NCI-H345 treated with DMSO at 0.1 percent for 48 hours (cell line): ENCODE measurements around the gene CST4.
"Not testable (repeated sequence)": the region's sequence is repeated elsewhere in the genome, so short reads cannot be mapped to it uniquely, and the experiment has no call there.

Experiments used
- DNase-seq: peaks from one replicate; lab custom pipeline; 2025; ENCODE audit not compliant: unreplicated experiment; lab: John Stamatoyannopoulos, UW

The CST4 gene

DNA sequence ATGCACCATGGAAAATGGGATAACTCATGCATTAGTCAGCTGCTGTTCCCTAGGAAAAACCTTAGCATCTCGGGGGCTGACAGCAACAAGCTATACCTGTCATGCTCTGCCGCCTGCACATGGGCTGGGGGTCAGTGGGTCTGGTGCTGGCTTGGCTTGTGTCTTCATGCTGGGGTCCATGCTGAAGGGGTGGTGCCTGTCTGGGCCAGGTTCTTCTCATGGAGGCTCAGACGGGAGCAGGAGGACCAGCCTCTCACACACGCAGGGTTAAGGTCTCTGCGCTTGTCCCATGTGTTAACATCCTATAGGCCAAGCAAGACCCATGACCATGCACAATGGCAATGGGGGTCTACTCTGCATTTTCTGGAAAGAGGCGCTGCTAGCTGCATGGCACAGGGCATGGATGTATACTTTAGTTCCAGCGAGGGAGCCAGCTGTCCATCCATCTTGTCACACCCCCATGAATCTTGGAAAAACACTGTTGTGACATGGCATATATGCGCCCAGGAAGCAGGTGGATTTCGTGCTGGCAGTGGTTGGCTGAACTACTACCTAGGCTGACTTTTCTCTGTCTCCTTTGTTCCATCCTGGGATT is 26.5 kb downstream of the CST4 start:
- DNase-seq, result no peak

DNA sequence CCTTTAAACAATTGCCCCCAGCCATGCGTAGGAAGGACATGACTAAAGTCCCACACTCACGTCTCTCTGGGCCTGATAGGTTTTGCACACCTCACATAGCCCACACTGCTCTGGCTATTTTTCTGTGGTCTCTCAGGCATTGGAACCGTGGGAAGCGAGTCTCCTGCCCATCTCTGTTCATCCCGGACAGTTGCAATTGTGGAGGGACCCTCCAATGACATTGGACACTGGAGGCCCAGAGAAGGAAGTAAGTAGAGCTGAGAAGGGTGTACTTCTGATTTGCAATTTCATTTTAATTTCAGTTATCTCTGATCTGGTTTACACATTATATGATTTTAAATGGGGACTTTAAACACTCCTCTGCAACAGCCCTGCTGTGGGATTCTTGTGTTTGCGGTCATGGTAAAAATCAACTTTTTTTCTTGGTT is 27.8 kb downstream of the CST4 start:
- no peak for DNase-seq

DNA sequence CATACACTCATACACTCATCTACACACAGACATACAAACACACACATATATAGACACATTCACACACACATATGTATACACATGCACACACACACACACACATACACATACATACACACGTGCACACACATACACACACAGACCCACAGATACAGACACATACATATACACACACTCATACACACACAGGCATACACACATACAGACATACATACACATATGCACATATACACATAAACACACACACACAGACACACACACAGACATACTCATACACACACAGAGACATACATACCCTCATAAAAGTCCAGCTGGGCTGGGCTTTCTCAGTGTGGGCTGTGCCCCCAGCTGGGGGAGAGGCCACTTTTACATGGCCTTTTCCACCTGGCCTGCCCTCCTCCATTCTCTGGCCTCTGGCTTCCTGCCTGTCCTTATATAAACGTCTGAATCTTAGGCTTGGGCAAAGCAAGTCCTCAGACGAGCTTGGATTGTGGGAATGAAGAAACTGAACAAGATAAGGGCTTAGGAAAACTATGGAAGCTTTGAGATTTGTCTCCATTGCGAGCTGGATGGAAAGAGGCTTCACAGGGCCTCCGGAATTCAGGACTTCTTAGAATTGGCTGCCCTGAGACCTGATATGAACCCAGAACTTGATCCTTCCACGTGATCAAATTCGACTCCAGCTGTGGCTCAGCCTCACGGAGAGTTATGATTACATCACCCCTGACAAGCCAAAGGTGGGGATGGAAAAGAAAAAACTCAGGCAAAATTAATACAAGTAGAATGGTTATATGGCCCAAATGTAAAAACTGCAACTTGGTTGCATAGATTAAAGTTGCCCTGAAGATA is 28.6 kb downstream of the CST4 start:
- DNase-seq, result no peak

DNA sequence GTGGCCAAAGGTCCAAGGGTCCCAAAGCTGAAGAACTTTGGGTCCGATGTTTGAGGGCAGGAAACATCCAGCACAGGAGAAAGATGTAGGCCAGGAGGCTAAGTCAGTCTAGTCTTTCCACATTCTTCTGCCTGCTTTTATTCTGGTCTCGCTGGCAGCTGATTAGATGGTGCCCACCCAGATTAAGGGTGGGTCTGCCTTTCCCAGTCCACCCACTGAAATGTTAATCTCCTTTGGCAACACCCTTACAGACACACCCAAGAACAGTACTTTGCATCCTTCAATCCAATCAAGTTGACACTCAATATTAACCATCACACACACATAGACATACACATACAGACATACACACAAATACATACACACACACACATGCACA is 29.2 kb downstream of the CST4 start:
- DNase-seq, result not testable (repeated sequence)

DNA sequence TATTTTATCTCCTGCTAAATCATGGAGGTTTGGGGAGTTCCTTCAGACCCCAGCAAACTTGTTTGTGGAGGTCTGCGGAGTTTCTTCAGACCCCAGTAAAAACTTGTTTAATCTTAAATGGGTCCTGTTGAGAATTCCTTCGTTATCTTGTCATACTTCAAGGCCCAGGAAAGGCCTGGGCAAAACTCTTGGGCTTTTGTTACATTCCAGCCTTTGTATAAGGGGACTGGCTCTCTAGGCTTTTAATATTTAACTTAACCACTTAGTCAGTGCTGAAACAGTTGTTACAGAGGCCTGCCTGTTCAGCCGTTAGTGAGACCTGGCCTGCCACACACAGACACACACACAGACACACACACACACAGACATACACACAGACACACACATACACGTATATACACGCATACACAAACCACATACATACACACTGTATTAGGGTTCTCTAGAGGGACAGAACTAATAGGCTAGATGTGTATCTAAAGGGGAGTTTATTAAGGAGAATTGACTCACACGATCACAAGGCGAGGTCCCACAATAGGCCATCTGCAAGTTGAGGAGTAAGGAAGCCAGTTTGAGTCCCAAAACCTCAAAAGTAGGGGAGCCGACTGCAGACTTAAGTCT is 29.7 kb downstream of the CST4 start:
- no peak for DNase-seq

DNA sequence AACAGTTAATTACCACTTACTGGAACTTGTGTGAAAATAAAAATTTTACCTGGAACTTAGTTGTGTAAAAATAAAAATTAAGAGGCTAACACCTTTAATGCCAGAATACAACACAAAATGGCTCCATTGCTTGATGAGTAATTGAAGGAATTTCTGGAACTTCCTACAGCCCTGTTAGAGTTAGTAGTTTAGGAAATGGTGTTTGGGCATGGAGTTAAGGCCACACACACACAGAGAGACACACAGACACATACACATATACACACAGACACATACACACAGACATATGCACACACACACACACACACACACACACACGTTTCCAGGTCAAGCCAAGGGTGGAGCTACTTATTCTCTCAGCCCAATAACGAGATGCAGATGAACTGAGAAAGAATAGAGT is 30.5 kb downstream of the CST4 start:
- no peak for DNase-seq

DNA sequence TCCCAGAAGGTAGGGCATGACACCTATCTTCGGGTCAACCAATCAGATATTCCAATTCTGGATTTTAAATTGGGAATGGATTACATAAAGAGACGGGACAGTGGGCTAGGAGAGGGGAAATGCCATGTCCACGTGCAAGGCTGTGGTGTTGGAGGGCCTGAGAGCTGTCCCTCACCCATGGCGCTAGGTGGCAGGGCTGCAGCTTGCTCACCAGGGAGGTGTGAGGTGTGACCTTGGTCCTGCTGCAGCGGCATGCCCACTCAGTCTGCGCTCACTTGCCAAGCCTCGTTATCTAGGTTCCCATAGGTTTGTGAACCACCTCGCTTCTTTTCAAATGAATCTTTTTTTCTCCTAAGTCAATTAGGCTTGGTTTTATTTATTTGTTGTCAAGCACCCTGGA is 31.6 kb downstream of the CST4 start:
- DNase-seq, result no peak

DNA sequence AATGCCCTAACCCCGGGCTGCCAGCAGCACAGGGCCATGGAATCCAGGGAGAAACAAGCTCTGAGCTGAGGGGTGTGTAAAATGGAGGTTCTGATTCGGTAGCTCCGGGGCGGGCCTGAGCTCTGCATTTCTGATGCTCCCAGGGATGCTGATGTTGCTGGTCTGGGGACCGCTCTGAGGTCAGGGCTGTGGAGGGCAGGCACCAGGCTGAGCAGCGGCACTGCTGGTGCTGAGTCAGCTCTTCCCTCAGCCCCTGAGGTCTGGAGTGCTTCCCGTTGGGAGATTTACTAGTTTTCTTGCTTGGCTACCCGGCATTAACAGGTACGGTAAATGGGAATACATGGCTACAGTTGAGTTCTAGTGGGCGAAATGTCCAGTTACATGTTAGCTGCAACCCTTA is 32.5 kb downstream of the CST4 start:
- DNase-seq, result no peak

DNA sequence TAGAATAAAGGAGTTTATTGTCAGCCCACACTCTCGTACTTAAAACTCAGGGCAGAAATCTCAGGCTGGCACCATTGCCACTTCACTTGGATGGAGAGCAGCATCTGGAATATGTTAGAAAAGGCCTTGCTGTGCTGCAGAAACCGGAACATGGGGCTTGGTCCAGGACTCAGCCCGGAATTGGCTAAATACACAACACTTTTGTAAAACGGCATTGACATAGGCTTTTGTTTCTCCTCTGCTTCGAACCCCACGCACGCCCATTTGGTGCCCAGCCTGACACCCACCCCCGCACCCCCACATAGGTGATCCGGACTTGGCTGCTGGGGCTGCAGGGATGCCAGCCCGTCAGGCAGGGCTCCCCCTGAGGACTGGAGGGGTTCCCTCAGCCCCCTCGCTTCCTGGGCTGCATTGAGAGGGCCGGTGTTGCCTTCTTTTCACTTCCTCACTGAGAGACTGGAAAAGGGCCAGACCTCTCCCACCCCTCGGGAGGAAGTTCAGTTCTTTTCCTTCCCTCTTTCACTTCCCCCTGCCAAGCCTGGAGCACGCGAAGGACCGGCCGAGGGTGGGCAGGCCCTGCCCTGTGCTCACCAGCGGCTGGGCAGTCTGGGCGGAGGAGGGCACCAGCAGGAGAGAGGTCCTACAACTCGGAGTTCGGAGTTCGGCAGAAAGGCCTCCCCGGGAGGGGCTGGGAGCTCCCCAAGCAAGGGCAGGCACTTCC is 33.2 kb downstream of the CST4 start:
- no peak for DNase-seq

DNA sequence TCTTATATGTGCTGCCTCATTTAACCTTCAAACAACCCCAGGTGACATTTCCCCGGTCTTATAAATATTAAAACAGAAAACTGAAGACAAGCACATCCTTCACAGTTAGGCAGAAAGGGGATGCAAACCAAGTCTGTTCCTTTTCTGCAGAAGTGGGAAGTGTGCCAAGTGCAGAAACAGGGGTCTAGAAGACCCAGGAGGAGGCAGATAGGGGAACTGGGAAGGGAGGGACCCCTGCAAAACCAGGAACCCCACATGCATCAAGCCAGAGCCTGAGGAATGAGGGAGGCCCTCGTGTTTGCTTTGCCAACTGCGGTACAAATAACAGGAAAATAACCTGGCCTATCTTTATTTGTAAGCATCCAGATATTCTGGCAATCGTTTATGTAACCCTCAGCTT is 34.1 kb downstream of the CST4 start:
- DNase-seq, result no peak

DNA sequence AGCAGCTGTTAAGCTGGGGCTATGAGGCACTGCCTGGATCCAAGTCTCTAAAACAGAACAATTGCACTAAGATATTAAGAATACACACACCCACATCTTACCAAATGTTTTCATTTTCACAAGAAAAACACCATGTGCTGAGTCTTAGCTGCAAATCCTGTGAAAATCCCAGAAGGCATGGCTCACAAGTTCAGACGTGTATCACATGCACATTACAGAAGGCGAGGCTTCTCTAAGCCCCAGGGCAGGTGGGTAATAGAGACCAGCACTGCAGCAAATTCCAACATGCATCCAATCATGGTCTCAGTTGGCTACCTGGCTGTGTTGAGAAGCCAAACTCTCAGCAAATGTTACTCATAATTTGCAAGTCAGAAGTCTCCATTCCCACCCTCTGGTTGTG is 34.8 kb downstream of the CST4 start:
- no peak for DNase-seq

DNA sequence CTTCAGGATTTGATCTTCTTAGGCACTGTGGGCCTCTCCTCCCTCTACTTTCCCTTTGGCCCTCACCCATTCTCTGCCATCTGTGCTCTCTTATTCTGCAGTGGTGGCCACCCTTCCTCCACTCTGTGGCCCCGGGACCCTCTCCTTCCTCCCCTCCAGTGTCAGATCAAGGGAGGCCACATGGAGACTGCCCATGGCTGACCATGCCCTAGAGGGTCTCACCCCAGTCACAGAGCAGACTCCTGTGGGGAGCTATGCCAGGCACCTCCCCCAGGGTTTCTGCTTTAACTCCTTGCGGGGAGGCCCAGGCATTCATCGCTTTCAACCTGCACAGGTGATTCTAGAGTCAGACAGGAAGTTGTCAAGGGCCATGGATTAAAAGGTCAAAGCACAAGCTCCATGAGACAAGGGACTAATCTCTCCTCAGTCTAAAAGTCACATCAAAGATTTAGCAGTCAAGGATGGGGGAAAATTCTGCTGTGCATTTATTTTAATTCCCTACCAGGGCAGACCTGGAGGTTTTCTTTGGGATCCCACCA is 35.4 kb downstream of the CST4 start:
- DNase-seq, result no peak

DNA sequence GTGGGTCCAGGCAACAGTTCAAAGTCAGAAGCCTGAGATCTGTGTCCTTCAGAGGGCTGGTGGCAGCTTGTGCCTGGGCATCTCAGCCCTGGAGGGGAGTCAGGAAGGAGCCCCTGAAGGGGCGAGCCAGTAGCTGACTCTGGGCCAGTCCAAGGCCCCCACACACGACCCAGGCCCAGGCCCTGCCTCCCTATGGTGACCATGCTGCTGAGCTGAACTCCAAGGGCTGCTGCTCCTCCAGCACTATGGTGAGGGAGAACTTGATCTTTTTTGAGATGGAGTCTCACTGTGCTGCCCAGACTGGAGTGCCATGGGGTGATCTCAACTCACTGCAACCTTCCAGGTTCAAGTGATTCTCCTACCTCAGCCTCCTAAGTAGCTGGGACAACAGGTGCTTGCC is 35.9 kb downstream of the CST4 start:
- no peak for DNase-seq

DNA sequence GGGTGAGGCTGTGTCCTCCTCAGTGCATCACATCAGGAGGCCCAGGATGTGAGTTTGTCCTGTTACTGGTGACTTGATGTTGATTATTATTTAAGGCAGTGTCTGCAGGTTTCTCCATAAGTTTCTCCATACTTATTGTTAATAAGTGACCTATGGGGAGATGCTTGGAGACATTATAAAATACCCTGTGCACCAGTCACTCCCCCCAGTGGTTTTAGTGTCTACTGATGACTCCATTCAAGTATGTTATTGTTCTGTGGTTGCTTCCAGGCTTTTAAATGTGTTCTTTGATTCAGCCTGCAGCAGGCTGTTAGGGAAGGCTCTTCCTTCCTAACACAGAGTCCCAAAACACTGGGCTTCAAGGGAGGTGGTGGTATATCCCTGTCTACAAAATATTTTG is 36.5 kb downstream of the CST4 start:
- DNase-seq, result no peak

DNA sequence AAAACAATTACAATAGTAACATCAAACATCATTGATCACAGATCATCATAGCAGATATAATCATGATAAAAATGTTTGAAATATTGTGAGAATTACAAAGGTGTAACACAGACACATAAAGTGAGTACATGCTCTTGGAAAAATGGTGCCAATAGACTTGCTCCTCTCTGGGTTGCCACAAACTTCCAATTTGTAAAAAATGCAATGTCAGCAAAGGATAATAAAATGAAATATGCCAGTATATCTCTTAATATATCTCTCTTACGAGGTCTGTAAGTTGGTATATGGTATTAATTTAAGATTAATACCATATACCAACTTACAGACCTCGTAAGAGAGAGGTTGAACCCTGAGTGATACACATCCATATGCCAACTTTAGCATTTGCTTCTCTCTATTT is 37.7 kb downstream of the CST4 start:
- no peak for DNase-seq

DNA sequence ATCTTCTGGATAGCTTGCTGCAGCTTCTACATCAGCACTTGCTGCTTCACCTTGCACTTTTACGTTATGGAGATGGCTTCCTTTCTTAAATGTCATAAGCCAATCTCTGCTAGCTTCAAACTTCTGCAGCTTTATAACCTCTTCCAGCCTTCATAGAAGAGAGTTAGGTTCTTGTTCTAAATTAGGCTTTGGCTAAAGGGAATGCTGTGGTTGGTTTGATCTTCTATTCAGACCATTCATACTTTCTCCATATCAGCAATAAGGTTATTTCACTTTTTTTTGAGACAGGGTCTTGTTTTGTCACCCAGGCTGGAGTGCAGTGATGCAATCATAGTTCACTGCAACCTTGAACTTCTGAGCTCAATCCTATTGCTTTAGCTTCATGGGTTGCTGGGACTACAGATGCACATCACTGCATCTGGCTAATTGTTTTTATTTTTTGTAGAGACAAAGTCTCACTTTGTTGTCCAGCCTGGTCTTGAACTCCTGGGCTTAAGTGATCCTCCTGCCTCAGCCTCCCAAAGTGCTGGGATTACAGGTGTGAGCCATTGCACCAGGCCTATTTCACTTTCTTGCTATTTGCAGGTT is 38.9 kb downstream of the CST4 start:
- no peak for DNase-seq

DNA sequence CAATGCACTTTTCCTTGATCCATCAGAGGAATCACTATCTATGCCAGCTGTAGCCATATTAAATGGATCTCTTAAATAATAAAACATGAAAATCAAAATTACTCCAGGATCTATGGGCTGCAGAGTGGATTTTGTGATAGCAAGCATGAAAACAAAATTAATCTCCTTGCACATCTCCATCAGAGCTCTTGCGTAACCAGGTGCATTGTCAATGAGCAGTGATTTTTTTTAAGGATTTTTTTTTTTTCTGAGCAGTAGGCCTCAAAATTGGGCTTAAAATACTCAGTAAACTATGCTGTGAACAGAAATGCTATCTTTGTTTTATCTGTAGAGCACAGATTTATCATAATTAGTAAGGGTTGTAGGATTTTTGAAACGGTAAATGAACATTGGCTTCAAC is 39.6 kb downstream of the CST4 start:
- no peak for DNase-seq

DNA sequence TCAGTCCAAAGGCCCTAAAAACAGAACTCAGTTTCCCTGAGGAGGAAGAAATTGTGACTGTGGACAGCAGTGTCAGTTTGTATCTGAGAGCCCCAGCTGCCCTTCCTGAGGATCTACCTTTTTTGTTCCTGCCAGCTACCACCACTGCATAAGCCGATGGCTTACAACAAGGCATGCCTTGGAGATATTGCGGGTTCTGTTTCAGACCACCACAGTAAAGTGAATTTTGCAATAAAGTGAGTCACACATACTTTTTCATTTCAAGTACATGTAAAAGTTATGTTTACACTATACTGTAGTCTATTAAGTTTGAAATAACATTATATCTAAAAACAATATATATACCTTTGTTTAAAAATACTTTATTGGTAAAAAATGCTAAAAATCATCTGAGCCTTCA is 41.5 kb downstream of the CST4 start:
- DNase-seq, result no peak

DNA sequence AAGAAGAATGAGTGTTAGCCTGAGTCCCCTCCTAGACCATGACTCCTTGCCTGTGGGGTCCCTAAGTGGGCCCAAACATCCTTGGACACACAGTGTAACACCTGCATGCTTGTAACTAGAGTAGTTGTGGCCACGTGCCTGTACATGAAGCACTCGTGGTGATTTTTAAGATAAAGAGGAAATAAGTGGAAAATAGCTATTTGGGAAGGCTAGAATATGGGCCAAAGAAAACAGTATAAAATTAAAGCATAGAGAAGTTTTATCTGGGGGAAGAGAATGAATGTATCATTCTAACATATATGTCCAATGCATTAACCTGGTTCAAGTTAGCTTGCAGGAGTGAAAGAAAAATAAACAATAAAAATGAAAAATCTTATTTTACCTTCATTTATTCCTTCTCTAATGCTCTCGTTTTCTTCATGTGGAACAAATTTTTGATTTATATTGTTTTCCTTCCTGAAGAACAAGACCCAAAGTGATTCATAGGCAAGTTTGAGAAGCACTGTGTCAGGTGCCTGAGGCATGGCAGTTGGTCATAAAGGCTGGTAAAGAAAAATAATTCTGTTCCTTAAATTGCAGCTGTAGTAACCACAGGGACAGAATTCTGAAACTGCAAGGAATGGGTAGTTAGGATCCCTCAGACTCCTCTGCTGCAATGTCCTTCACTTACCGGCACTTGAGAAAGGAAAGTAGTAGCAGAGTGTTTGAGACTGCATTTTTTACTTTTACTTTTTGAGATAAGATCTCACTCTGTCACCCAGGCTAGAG is 42.5 kb downstream of the CST4 start:
- no peak for DNase-seq

DNA sequence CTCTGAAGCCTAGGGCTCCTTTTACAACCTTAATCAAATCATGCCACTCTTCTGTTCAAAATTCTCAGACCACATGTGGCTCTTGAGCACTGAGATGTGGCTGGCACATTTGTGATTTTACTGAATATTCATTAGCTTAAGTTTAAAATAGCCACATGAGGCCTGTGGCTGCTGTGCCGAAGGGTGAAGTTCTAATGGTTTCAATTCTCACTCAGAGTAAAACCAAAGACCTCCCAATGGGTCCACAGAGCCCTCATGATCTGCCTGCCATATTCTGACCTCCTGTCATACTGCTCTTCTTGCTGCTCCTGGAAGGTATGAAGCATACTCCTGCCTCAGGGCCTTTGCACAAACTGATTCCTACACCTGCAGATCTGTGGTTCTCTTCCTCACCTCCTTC is 43.3 kb downstream of the CST4 start:
- no peak for DNase-seq
